K562 (cell line): ENCODE results near the gene CDKN2AIP. TPM values are rescaled to one million over a fixed set of nuclear protein-coding genes. Genes with fewer than 3 reads are reported as not detected.

ENCODE experiments used
- ATAC-seq: fragments of 200-7000 bp; cut with Tn5 transposase; 3 replicates; pipeline ENCODE4 v1.9.1; 2020; ENCODE audit warnings: moderate library complexity
- BruUV-seq: library from RNA; stranded (reverse); fragments of 400-500 nt; replicated peaks from 2 replicates; lab custom pipeline; 2021; lab: Mats Ljungman, UMichigan
- CTCF ChIA-PET: fragments of 300-600 bp; formaldehyde crosslinking; extraction: SDS; loops from one replicate; lab custom pipeline; 2021; ENCODE audit warnings: low intra/inter-chr PET ratio; lab: Yijun Ruan, JAX
- POLR2A ChIA-PET: fragments of 300-600, 350-650 bp; sonication (Branson Sonifier 250); formaldehyde crosslinking; extraction: SDS; loops from one replicate; lab custom pipeline; 2021; ENCODE audit warnings: antibody characterized with exemption, inconsistent platforms; lab: Yijun Ruan, JAX
- DNase-seq, 4 experiments: peaks; one replicate each; pipeline versions ENCODE4 v3.0.0 to v3.0.0-alpha.2; 2011 to 2018; ENCODE audit warnings: low spot score in 3 of 4, mixed read lengths in 3 of 4; ENCODE audit errors: extremely low read depth in 1 of 4
- FAIRE-seq: peaks from 2 replicates; lab custom pipeline; 2011; peaks lifted over from hg19 to GRCh38; lab: Jason Lieb, UNC
- H2AFZ ChIP-seq: 2 replicates; pipeline ENCODE4 v1.6.0; 2011; ENCODE audit warnings: low read depth, low read length, control low read depth, inconsistent platforms
- H3K27ac ChIP-seq: fragments of 200-600 bp; 3 replicates; pipeline ENCODE4 v1.8.0; 2011; ENCODE audit warnings: low read depth, mild to moderate bottlenecking, control low read depth, inconsistent platforms, low read length, moderate library complexity, mixed read lengths; ENCODE audit errors: extremely low read depth
- H3K27me3 ChIP-seq, 2 experiments: fragments of 300-600 bp in 1 of 2; 2 replicates in 1 of 2; 3 replicates in 1 of 2; pipeline versions ENCODE4 v1.6.0 to v1.8.0; 2011; ENCODE audit warnings: inconsistent platforms in 2 of 2, low read length in 2 of 2, mild to moderate bottlenecking in 1 of 2, mixed read lengths in 1 of 2, moderate library complexity in 1 of 2; ENCODE audit not compliant: control insufficient read depth in 2 of 2, insufficient read depth in 2 of 2
- H3K36me3 ChIP-seq: fragments of 300-600 bp; 3 replicates; pipeline ENCODE4 v1.8.0; 2011; ENCODE audit warnings: mild to moderate bottlenecking, low read length, inconsistent platforms; ENCODE audit not compliant: control insufficient read depth, insufficient read depth
- H3K4me1 ChIP-seq, 2 experiments: fragments of 200-600 bp in 1 of 2; replicated peaks in 1 of 2; 2 replicates in 1 of 2; 3 replicates in 1 of 2; pipeline versions ENCODE4 v1.5.1 to v1.8.0; 2011; ENCODE audit warnings: inconsistent platforms in 2 of 2, low read length in 2 of 2, mild to moderate bottlenecking in 1 of 2, mixed read lengths in 1 of 2, moderate library complexity in 1 of 2; ENCODE audit not compliant: control insufficient read depth in 2 of 2, insufficient read depth in 2 of 2
- H3K4me2 ChIP-seq: 2 replicates; pipeline ENCODE4 v1.6.1; 2011; ENCODE audit warnings: low read length, control low read depth, inconsistent platforms, mixed read lengths; ENCODE audit not compliant: insufficient read depth
- H3K4me3 ChIP-seq: fragments of 200-600 bp; sonication (generic), shearing (Covaris generic); 2 replicates; pipeline ENCODE4 v1.5.1; 2016; ENCODE audit warnings: control low read depth, inconsistent platforms
- H3K79me2 ChIP-seq: fragments of 200-600 bp; 3 replicates; pipeline ENCODE4 v1.8.0; 2011; ENCODE audit warnings: low read length, inconsistent platforms; ENCODE audit not compliant: control insufficient read depth, insufficient read depth
- H3K9ac ChIP-seq, 2 experiments: 2 replicates each; pipeline versions ENCODE4 v1.6.0 to v1.6.1; 2011; ENCODE audit warnings: low read depth in 2 of 2, low read length in 2 of 2, control low read depth in 1 of 2, inconsistent platforms in 1 of 2, mild to moderate bottlenecking in 1 of 2, mixed read lengths in 1 of 2; ENCODE audit not compliant: insufficient read depth in 1 of 2
- H3K9me1 ChIP-seq: one replicate; pipeline ENCODE4 v1.6.0; 2011; ENCODE audit warnings: inconsistent platforms, mild to moderate bottlenecking, low read length, moderate library complexity; ENCODE audit not compliant: control insufficient read depth, insufficient read depth
- H3K9me3 ChIP-seq: replicated peaks from 2 replicates; pipeline ENCODE4 v1.5.1; 2011; ENCODE audit warnings: low read depth, low read length, inconsistent platforms; ENCODE audit not compliant: control insufficient read depth, insufficient read depth
- H4K20me1 ChIP-seq: replicated peaks from 2 replicates; pipeline ENCODE4 v1.6.1; 2011; ENCODE audit warnings: low read length, inconsistent platforms, mixed read lengths; ENCODE audit not compliant: control insufficient read depth, insufficient read depth
- CEBPB ChIP-seq: fragments of 450-650 bp; IDR thresholded peaks from 2 replicates; pipeline ENCODE4 v1.6.1; 2016; ENCODE audit warnings: missing genetic modification characterization, missing compliant biosample characterization
- ETS1 ChIP-seq: conservative IDR thresholded peaks from 2 replicates; pipeline ENCODE4 v1.6.1; 2011; ENCODE audit warnings: low read depth, mild to moderate bottlenecking, low read length; ENCODE audit not compliant: control insufficient read depth
- GABPA ChIP-seq: fragments of 200-800 bp; sonication (Bioruptor generic); conservative IDR thresholded peaks from 2 replicates; pipeline ENCODE4 v1.6.1; 2016; ENCODE audit warnings: low read depth, missing genetic modification characterization, missing compliant biosample characterization
- MEIS2 ChIP-seq: fragments of 450-650 bp; IDR thresholded peaks from 2 replicates; pipeline ENCODE4 v1.6.1; 2014; ENCODE audit warnings: mild to moderate bottlenecking; ENCODE audit not compliant: partially characterized antibody
- SMAD2 ChIP-seq: fragments of 150-350 bp; IDR thresholded peaks from 2 replicates; pipeline ENCODE4 v1.6.1; 2014; ENCODE audit warnings: low read depth, mild to moderate bottlenecking, low read length
- UBTF ChIP-seq, 2 experiments: IDR thresholded peaks; 2 replicates each; pipeline ENCODE4 v1.6.1; 2012; ENCODE audit warnings: improper control_type of control experiment in 2 of 2, low read depth in 2 of 2, low read length in 2 of 2, borderline replicate concordance in 1 of 2
- ZNF174 ChIP-seq: fragments of 250-450 bp; sonication (Bioruptor Pico); IDR thresholded peaks from 2 replicates; pipeline ENCODE4 v1.4.0; 2020; ENCODE audit warnings: mild to moderate bottlenecking
- WGBS: fragments of 100-300 bp; shearing (Covaris generic); methylation state at CpG from one replicate; pipeline ENCODE4 v1.1.6; 2016; ENCODE audit warnings: low coverage, mixed read lengths; ENCODE audit not compliant: insufficient coverage; ENCODE audit errors: missing lambda C conversion rate; 5-methylcytosine and 5-hydroxymethylcytosine counted together
- in situ Hi-C: fragments of 300-500 bp; cut with MboI; formaldehyde crosslinking; loops from 4 replicates; pipeline ENCODE4 v1.15.0; 2018; ENCODE audit warnings: inconsistent platforms, mixed read lengths
- intact Hi-C: fragments of 100-400 bp; cut with micrococcal nuclease; formaldehyde crosslinking; loops from 2 replicates; pipeline ENCODE4 v1.14.2; 2022
- polyA plus RNA-seq, 8 experiments: library from polyadenylated mRNA; depleted of rRNA in 4 of 8; stranded (reverse) in 5 of 8; unstranded in 3 of 8; fragments of >200 nt; fragmentation: Nextera tagmentation in 2 of 8; fragmentation: Illumina TruSeq in 1 of 8; extraction: Ambion mirVana in 2 of 8; extraction: Trizol in 1 of 8; gene quantifications; 2 replicates each; pipeline versions ENCODE4 v1.2.1 to v1.2.3, GENCODE V29; 2011 to 2014; ENCODE audit warnings: inconsistent platforms in 1 of 8, missing spikeins in 1 of 8
- total RNA-seq, 7 experiments: library from RNA; depleted of rRNA in 6 of 7; stranded (reverse); fragments of >200 nt in 6 of 7; fragmentation: Illumina TruSeq in 2 of 7; extraction: Trizol in 2 of 7; gene quantifications; 2 replicates each; pipeline versions ENCODE4 v1.2.1 to v1.2.3, GENCODE V29; 2011 to 2021; ENCODE audit warnings: low replicate concordance in 1 of 7

The CDKN2AIP gene
- total and polyA plus RNA-seq, 9 of the 15 experiments (the other 6 are each of a cell fraction or from before 2014, with no cell fraction given), result 5.9 to 22.0 (median 19.7) TPM

- ATAC-seq, result no peak
- Histone ChIP-seq H2AFZ (no peak overlapping the region), H3K4me2 (no peak overlapping the region), H3K9ac (no peak overlapping the region), H3K4me3 (no peak overlapping the region), H4K20me1 (no peaks in the 10 kb centered on the region), H3K27ac (no peak overlapping the region), H3K9me1 (no peaks in the 10 kb centered on the region), H3K79me2 (no peaks in the 10 kb centered on the region), H3K9me3 (no peaks in the 10 kb centered on the region), H3K36me3 (no peaks in the 10 kb centered on the region), H3K27me3 (0 out of 5 replicates have a peak, but pooled peaks cover 0 to 4% of the 10 kb centered on the region in 2 experiments), H3K4me1 (peaks cover 0 to 9% of the 10 kb centered on the region in 2 experiments; a peak in 2 of 5 replicates)
- FAIRE-seq, result no peak
- BruUV-seq, result no TSS peak
- ChIA-PET CTCF (no interaction called here), POLR2A (interaction anchor here (1.0 kb wide), 1 partner anchor 18 kb away, joined by 3 read pairs; no protein-coding TSS in a partner anchor)
- intact Hi-C loops (no loop called here), in situ Hi-C loops (no loop called here)
- TF ChIP-seq CEBPB (tag) (peak; percentile 42), SMAD2 (no peak)
- 70% methylated on average over 11 of the region's 11 CpGs for WGBS
- DNase-seq, result no peak
These were observed 33.1 kb upstream of the CDKN2AIP start for GRCh38 chr4:183411291-183411861.

GRCh38 chr4:183412821-183413220 is 31.6 kb upstream of the CDKN2AIP start:
- Histone ChIP-seq H3K9me3 (no peaks in the 10 kb centered on the region), H2AFZ (peak overlapping the region; percentile 68), H3K36me3 (no peaks in the 10 kb centered on the region), H3K4me1 (peaks cover 0 to 5% of the 10 kb centered on the region in 2 experiments; a peak in 2 of 5 replicates), H3K4me3 (no peak overlapping the region), H3K9ac (no peak overlapping the region), H3K79me2 (no peaks in the 10 kb centered on the region), H4K20me1 (no peaks in the 10 kb centered on the region), H3K27ac (no peak overlapping the region), H3K27me3 (0 out of 5 replicates have a peak, but pooled peaks cover 0 to 4% of the 10 kb centered on the region in 2 experiments), H3K4me2 (no peak overlapping the region), H3K9me1 (no peaks in the 10 kb centered on the region)
- no peak for ATAC-seq
- in situ Hi-C loops (no loop called here), intact Hi-C loops (no loop called here)
- peak; percentile 44 for FAIRE-seq
- DNase-seq, result no peak
- no peak for TF ChIP-seq ETS1
- no peak for TF ChIP-seq UBTF (IDR thresholded peaks at IDR 0.05; ENCODE audit: borderline replicate concordance in 1 of 2, low read depth in 2 of 2, low read length in 2 of 2)
- peak; percentile 26 for TF ChIP-seq MEIS2
- TF ChIP-seq ZNF174 (CRISPR knock-in tag), result no peak
- TF ChIP-seq GABPA (tag), result no peak
- POLR2A ChIA-PET, result no interaction called here
- WGBS, result 56% methylated on average over 11 of the region's 11 CpGs
- BruUV-seq, result no TSS peak
- CTCF ChIA-PET, result no interaction called here
